Cortex of kidney (tissue), 1 donor: ENCODE data around the gene MGAT1.
"Not testable (repeated sequence)": the region's sequence is repeated elsewhere in the genome, so short reads cannot be mapped to it uniquely, and the experiment has no call there.

Experiments
- DNase-seq: peaks from one replicate; lab custom pipeline; 2025; lab: John Stamatoyannopoulos, UW

Gene MGAT1

DNA sequence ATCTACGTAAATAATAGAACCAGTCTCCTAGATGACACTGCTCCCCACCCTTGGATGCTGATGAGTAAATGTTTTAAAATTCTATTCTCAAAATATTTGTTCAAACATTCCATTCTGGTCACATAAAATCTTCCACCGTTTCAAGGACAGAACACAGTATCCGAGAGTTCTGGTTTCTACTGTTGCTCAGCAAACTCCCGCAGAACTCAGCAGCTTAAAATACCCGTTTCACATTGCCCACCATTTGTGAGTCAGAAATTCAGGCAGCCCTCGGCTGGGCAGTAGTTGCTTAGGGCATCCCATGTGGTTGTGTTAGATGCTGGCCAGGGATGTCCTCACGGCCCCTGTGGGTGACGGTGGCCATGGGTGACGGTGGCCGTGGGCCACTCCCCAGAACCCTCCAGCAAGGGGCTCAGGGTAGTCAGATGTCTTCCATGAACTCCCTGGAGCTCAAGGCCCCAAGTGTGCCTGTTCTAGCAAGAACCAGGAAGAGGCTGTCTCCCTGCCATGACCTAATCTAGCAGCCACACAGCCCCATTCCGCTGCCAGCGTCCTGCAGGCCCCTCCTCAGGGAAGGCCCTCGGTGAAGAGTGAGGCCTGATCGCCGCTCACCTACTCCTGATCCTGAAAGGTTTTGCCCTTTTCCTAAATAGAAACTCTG, 17.4 kb downstream of the MGAT1 start:
- no peak for DNase-seq

DNA sequence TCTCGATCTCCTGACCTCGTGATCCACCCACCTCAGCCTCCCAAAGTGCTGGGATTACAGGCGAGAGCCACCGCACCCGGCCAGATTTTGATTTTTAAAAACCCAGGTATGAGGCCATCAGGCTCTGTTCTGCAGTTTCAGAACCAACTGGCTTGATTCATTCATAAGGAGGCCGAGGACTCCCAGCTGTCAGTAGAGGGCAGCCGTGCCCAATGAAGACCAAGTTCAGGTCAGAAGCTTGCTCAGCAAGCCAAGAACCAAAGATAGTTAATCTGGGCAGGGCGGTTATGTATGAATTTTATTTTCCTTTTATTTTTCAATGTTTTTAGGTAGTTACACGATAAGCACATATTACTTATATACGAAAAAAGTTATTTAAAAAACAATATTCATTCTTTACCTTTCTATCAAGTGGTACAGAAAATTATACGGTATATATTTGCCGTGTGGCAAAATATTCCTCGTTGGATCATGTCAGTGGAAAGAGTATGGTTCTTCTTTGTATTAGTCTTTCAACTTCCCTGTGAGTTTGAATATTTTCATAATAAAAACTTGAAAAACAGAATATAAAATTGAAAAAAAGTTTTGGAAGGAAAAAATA, 18.0 kb downstream of the MGAT1 start:
- no peak for DNase-seq

DNA sequence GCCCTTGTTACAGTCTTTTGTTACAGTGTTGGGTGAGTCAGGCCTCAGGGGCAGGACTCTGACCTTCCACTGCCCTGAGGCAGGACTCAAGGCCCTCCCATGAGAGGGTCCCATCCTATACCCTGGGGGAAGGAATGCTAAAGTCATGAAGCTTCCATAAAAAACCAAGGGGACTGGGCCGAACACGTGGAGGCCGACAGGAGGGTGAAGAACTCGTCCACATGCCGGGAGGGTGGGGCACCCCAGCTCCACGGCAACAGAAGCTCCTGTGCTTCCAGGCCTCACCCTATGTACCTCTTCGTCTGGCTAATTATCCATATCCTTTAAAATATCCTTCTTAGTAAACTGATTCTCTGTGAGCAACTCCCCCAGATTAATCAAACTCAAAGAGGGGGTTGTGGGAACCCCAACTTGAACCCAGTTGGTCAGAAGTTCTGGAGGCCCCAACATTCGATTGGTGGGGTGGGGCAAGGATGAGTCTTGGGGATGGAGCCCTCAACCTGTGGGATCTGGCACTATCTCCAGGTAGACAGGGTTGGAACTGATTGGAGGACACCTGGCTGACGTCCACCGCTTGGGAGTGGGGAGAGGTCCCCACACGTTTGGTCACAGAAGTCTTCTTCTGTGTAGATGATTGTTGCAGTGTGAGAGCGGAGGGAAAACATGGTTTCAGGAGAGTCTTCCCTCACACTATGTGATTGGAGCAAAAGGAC, 19.1 kb downstream of the MGAT1 start:
- DNase-seq = no peak

DNA sequence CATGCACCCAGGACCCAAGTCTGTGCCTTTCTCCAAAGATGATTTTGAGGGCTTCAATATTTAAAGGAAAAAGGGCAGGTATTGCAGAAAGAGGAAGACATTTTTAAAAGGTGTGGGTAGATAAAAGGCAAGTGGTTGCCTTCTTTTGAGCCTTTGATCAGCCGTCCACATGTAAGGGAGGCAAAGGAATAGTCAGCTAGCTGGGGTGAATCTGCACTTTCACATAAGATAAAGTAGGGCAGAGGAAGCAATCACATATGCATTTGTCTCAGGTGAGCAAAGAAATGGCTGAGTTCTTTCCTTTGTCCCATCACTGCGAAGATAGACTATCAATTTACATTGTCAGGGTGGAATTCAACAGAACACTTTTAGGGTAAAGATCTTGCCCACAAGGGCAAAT, 19.9 kb downstream of the MGAT1 start:
- DNase-seq = no peak

DNA sequence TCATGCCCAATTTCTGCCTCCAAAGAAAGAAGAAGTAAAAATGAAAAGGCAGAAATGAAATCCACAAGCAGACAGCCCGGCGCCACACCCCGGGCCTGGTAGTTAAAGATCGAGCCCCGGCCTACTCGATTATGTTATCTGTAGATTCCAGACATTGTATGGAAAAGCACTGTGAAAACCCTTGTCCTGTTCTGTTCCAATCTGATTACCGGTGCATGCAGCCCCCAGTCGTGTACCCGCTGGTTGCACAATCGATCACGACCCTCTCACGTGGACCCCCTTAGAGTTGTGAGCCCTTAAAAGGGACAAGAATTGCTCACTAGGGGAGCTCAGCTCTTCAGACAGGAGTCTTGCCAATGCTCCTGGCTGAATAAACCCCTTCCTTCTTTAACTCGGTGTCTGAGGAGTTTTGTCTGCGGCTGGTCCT, 20.7 kb downstream of the MGAT1 start:
- not testable (repeated sequence) for DNase-seq

DNA sequence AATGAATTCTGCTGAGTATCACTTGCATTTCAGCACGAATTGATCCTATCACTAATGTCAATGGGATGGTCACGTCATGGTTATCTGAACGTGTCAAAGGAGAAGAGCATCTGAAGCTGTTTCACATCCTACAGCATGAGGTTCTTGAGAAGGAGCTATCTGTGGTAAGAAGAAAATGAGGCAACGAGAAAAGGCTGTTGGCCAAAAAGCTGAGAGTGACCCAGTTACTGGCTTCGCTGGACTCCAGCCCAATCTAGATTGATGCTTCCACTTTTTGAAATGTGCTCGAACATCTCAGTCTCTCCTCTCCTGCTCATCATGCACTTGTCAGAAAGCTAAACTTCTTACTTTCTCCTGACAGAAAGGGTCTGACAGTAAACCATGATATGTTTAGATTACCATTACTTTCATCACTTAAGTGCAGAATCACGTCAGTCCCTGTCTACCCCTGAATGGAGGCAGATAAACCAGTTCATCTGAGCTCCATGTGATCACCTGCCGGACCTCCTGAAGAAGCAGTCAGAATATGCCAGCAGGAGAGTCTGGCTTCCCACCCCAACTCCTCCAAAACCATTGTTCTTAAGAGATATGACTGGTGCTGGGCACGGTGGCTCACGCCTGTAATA, 22.5 kb downstream of the MGAT1 start:
- no peak for DNase-seq

DNA sequence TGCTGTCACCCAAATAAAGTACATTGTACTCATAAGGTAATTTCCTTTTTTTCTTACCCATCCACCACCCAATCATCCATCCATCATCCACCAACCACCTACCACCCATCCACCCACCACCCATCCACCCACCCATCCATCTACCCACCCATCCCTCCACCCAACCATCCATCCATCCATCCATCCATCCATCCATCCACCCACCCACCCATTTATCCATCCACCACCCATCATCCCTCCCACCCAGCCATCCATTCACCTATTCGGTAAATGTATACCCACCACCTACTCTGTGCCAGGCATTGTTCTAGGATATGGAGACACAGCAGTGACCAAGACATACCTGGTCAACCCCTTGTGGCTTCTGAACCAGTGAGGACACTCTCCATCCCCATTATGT, 25.1 kb downstream of the MGAT1 start:
- DNase-seq = no peak

DNA sequence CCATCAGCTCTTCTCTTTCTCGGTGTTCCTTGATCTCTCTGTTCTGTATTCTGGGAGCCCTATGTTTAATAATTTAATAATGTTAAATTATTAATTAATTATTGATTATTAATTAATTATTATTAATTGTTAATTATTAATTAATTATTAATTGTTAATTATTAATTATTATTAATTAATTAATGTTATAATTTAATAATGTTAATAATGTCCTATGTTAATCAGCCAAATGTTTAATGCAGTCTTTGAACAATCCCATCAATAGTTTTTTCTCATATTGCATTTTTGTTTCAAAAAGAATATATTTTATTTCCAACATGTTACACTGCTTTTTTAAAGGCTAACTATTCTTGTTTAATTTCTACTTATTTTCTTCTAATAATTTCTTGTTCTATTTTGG, 26.2 kb downstream of the MGAT1 start:
- DNase-seq = no peak

DNA sequence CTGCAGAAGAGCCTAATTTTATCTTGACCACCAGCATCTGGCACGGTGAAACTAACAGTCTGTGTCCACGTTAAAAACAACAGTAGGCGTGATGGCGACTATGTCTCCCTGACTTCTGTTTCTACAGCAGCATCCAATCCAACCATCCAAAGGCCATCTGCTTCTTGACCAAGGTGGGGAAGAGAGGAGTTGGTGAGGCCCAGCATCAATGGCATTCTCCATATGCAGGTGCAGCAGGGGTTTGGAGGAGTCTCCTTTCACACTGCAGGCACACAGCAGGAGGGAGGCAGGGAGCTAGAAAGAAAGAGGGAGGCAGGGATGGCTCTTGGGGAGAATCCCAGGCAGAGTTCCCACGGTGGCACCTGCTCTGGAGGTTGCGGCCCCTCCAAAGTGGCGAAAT, 27.0 kb downstream of the MGAT1 start:
- no peak for DNase-seq

DNA sequence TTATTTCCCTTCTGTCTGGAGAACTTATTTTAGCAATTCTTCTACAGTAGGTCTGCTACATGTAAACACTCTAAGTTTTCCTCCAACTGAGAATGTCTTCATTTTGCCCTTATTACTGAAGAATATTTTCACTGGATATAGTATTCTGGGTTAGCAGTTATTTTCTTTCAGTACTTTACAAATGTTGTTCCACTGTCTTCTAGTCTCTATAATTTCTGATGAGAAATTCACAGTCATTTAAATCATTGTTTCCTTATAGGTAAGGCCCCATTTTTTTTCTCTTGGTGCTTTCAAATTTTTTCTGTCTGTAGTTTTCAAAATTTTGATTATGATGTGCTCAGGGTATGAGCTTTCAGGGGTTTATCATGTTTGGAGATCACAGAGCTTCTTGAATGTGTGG, 30.8 kb downstream of the MGAT1 start:
- DNase-seq = no peak

DNA sequence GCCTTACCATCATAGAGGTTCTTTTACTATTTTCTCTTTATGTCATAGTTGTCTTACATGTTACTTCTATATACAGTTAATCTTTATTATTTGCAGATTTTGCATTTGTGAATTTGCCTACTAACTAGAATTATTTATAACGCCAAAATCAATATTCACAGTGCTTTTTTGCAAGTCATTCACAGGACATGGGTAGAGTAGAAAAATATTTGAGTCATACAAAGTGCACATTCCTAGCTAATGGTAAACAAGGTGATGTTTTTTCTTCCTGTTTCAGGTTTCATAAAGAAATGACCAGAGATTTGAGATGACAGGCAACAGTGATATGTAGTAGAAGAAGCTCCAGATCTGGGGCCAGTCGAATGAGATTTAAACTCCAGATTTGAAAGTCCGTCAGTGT, 32.8 kb downstream of the MGAT1 start:
- DNase-seq = no peak

DNA sequence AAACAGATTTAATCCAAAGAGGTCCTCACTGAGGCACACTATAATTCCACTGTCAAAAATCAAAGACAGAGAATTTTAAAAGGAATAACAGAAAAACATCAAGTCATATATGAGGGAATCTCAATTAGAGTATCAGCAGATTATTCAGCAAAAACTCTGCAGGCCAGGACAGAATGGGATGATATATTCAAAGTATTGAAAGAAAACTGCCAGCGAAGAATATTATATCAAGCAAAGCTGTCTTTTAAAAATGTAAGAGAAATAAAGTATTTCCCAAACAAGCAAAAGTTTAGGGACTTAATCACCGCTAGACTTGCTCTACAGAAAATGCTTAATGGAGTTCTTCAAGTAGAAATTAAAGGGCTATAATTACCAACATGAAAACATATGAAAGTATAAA, 47.0 kb downstream of the MGAT1 start:
- DNase-seq = no peak

DNA sequence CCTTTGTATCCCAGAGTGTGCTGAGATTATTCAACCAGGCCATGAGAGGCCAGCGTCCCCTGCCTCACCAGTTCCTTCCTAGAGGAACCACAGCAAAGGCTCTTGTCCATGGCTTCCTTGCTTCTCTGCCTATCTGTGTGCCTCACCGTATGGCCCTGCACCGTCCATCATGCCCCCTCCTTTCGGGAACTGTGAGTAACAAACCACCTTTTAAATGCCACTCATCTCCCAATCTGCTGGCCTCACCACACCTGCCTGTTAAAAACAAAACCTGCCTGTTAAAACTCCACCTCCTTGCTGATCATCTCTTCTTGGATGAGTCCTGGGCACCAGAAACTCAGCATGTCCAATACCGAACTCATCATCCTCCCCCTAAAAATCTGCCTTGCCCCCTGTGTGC, 58.4 kb downstream of the MGAT1 start:
- no peak for DNase-seq

DNA sequence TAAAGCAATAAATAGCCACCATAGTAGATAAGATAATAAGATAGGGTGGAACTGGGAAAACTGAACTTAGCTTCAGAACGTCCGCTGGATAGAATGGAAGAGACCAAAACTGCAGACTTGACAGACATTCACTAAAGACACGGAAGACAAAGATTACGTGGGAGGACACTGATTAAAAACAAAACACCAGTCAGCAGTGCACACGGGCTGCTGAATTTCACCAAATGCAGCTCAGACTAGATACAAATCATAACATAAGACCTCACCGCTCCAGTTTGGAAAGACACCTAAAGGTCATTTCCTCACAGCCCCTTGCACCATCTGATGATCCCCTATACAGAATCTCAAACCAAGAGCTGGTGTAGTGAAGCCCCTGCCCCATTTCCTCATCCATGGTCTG, 59.9 kb downstream of the MGAT1 start:
- DNase-seq = no peak

DNA sequence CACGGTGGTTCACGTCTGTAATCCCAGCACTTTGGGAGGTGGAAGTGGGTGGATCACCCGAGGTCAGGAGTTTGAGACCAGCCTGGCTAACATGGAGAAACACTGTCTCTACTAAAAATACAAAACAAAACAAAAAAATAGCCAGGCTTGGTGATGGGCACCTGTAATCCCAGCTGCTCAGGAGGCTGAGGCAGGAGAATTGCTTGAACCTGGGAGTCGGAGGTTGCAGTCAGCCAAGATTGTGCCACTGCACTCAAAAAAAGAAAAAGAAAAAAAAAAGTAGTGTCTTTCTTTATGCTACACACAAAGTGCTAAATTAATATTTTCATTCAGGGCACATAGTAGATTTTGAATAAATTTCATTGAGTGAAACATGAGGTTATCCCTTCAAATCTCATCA, 61.7 kb downstream of the MGAT1 start:
- DNase-seq = not testable (repeated sequence)

DNA sequence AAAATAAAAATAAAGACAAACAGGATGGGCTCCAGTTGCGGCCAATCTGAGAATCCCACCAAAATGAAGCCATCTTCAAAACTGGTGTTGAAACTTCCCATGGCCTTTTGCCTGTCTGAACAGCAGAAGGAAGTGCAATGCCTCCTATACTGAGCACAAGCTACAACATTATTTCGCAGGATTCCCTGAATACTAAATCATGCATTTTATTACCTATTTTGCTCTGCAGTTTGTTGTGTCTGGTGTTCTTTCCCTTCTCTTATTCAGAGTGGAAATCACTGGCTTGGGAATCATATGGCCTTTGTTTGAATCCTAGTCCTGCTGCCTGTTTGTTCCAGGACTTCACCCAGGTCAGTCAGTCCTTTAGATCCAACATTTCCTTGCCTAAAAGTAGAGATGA, 62.6 kb downstream of the MGAT1 start, which contains the start of gene OR2Y1:
TSS of gene OR2Y1 (minus strand) at position 101 of the 400 bp plus-strand sequence. CDS start at position 101, 0 bp downstream.
- DNase-seq = no peak

DNA sequence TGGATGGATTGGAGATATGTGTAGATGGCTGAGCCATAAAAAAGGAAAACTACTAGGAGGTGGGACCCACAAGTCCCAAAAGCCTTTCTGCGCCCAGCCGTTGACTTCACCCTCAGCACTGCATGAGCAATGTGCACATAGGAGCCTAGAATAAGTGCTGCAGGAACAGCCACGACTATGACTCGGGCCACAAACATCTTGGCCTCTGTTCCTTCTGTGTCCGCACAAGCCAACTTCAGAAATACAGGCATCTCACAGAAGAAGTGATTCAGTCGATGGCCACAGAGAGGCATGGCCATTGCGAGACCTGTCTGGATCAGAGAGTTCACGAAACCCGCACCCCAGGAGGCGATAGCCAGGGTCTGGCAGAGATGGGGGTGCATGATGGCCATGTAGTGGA, 63.3 kb downstream of the MGAT1 start:
- no peak for DNase-seq

DNA sequence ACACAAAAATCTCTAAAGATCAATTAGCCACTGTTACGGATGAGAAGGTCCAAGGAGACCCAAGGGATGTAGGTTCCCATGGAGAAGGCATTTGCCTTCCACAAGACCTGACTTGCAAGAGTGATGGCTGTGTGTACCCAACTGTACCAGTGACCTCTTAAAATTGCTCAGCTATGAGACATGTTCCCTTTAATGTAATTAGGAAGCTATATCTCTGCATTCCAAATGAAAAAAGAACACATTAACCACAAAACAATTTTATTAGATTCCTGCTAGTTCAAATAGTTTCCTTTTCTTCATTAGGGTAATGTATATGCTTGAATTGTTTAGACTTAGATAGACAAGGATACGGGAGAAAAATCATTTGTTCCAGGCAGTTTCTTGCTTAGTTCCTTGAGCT, 66.1 kb downstream of the MGAT1 start:
- no peak for DNase-seq
